AG08395 (cell line): ENCODE data around the gene OLFM1.

ENCODE experiments used
- DNase-seq: peaks from one replicate; pipeline ENCODE4 v3.0.0; 2012; ENCODE audit warnings: mixed read lengths, low spot score

OLFM1 gene

DNA sequence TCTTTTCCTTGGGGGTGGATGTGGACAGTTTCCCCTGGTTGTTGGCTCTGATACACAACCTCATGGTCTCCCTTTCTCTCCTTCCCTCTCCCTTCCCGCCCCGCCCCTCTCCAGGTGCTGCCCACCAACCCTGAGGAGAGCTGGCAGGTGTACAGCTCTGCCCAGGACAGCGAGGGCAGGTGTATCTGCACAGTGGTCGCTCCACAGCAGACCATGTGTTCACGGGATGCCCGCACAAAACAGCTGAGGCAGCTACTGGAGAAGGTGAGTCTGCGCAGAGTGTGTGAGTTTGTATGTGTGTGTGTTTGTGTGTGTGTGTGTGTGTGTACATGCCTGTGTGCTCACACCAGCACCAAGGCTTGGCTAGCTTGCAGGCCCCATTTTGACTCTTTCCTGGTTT, 2.6 kb downstream of the OLFM1 start:
- no peak for DNase-seq

DNA sequence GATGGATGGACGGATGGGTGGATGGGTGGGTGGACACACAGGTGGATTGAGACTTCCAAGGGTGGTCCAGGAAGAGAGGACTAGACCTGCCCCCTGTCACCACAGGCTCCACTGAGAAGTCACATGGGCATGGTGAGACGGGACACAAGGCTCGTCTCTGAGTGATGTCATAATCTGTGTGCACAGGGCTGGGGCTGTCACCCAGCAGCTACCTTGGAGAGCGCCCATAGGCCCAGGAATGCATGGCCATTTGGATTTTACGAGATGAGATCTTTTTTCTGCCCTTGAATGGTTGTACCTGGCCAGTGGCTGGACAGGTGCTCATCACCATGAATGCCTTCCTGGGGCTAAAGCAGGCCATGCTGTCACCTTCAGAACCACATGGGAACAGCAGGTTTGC, 3.1 kb downstream of the OLFM1 start:
- no peak for DNase-seq

DNA sequence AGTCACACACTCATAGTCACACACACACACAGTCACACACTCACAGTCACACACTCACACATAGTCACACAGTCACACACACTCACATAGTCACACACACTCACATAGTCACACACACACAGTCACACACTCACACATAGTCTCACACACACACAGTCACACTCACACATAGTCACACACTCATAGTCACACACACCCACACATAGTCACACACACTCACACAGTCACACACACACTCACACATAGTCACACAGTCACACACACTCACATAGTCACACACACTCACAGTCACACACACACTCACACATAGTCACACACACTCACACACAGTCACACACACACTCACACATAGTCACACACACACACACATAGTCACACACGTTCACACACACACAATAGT, 4.1 kb downstream of the OLFM1 start:
- no peak for DNase-seq

DNA sequence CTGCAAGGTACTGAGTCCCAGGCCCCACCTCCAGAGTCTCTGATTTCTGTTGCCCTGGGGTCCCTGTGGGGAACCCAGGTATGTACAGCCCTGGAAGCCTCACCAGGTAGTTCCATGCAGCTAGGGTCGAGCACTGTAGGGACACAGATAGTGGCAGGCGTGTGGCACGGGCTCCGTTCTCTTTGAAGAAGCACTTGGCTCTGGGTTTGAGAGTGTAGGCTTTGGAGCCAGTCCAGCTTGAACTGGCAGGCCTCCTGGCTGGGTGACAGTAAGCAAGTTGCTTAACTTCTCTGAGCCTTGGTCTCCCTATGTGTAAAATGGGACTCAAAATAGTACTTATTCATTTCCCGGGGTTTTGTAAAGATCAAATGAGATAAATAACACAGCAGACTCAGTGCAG, 5.6 kb downstream of the OLFM1 start:
- no peak for DNase-seq

DNA sequence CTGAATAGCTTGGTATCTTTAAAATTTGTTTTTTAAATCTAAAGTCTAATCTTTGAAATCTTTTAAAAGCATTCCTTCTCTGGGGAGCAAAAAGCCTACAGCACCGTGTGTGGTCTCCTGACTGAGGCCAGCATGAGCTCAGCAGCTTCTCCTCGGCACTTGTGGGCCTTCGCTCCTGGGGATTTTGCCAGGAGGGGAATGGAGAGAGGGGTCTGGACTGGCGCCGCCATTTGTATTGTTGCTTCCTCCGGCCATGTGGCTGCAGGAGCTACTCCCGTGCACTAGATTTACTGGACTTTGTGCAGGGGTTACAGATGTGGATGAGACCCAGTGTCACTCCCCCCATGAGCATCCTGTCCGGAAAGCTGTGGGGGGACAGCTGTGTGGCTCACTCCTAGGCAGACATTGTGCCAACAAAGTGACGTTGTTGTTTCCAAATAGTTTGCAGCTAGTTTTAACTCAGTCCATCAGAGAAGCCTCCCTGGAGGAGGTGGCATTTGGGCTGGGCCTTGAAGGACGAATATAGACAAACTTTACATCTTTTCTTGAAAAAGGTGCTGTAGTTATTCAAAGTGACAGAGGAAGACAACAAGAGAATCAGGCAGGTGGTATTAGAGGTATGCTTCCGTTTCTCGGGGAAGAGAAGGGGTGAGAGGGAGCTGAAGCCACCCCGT, 6.6 kb downstream of the OLFM1 start:
- DNase-seq = no peak

DNA sequence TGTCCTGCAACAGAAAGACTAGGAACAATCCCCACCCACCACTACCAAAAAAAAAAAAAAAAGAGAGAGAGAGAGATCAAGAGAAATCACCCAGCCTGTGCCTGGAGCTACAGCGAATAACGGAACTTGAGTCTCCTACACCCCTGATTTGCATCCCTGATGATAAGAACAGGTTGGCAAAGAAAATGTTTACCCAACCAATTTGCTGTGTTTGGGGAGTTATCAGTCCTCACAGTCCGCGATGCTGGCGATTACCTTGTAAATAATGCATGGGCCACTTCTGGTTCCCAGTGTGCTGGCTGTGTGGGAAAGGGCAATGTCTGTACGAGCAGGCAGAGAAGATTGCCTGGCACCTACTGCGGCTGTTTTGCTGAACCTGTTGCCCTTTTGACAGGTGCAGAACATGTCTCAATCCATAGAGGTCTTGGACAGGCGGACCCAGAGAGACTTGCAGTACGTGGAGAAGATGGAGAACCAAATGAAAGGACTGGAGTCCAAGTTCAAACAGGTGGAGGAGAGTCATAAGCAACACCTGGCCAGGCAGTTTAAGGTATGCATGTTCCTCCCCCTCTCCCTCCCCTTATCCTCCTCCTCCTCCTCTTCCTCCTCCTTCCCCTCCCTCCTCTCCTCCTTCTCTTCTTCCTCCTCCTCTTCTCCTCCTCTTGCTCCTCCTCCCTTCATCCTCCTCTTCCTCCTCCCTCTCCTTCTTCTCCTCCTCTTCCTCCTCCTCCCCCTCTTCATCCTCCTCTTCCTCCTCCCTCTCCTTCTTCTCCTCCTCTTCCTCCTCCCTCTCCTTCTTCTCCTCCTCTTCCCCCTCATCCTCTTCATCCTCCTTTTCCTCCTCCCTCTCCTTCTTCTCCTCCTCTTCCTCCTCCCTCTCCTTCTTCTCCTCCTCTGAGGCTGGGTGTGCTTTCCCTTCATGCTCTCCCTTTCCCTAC, 8.3 kb downstream of the OLFM1 start:
- DNase-seq = no peak

DNA sequence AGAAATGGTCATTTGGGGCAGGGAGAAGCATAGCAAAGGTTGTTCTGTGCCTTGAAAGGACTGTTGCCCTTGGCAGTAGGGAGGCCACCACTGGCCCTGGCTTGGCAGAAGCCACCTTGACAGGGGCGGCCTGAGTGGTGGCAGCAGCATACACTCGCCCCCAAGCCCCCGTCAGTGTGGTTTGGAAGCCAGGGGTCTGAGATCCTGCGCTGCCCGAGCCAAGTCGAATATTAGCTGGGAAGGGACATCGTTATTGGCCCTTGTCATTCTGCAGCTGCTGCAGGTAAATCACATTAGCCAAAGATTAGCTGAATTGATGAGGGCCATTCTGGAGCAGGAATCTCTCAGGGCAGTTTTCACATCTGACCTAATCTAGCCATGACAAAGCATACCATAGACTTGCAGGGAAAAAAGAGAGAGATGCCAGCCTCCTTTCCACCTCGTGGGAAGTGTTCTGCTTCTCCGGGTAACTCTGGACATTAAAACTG, 9.0 kb downstream of the OLFM1 start:
- DNase-seq = no peak

DNA sequence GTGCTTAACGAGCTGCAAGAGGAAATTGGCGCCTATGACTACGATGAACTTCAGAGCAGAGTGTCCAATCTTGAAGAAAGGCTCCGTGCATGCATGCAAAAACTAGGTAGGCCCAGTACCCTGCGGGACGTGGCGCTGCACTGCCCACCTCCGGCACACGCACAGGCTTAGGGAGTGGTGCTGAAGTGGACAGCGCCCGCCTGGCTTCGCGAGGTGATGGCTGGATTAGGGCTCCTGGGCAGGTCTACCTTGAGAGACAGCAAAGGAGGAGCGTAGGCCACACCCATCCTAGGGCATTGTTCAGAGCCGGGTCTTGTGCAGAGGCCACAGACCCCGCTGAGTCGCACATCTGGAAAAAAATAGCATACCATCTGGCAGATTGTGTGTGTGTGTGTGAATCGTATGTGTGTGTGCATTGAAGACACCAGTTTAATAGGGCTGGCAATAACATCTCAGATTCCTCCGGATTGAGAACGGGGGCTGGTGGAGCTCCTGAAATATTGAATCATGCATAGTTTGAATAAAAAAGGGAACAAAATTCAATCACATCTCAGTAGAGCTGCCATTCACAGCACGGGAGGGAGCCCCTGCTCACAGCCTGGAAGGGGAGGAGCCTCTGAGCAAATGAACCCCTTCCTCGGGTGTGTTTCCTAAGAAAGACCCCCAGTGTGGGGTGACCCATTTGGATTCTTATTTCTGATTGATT, 11.1 kb downstream of the OLFM1 start:
- DNase-seq = peak; percentile 18

DNA sequence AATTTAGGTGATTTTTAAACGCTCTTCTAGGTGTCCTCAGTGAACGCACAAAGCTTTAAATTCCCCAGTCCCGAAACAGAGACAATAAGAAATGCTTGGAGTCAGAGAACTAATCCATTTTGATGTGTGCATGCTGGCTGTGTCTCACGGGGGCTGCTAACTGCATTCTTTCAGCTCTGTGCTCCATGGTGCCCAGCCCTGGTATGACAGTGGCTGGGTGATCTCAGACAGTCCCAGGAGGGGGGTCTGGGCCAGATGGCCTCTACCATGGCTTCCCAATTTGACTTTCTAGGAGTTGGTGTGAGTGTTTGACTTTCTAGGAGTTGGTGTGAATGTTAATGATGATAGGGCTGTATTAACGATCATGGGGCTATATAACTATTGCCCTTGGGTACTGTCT, 12.1 kb downstream of the OLFM1 start:
- no peak for DNase-seq

DNA sequence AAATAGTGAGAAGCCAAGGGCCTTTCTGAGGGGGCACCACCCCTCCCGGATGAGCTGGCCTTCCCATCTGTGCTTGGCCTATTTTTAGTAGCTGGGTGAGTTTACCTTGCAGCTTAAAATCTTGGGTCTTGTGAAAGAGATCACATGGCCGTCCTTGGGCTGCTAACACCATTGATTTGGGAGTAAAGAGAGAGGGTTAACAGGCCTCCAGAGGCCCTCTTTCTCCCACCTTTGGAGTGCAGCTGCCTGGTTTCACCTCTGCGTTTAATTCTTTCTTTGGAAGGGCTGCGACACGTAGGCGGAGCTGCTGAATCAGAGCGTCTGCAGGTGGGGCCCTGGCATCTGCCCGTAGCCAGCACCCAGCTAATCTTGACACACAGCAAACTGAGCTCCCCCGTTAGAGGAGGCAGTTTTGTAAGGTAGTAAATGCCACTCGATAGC, 12.8 kb downstream of the OLFM1 start:
- DNase-seq = no peak

DNA sequence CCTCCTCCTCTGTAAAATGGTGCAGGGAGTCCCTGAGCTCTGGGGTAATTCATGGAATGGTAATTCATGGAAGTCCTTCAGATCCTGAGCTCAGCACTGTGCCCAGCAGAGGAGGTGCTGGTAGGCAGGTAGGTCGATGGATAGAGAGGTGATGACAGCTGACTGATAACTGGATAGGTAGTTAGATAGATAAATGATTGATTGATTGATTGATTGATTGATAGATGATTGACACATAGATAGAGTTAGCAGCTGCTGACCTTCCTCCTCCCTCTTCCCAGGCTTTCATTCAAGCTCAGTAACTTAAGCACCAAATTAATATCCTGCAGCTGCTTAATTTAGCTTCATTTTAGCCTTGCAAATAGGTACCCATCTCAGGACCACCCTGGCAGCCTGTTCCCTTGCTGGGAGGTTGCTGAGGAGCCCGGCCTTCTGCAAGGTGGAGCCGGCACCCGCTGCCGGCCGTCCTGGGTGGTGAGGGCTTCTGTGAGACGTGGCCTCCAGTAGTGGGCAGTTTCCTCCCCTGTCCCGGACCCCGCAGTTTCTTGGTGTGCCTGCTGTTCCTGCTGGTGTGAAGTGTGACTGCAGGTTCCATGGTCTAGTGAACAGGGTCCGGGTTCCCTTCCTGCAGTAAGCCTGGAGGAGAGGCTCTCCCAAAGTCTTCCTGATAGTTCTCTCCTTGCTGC, 13.4 kb downstream of the OLFM1 start:
- DNase-seq = no peak

DNA sequence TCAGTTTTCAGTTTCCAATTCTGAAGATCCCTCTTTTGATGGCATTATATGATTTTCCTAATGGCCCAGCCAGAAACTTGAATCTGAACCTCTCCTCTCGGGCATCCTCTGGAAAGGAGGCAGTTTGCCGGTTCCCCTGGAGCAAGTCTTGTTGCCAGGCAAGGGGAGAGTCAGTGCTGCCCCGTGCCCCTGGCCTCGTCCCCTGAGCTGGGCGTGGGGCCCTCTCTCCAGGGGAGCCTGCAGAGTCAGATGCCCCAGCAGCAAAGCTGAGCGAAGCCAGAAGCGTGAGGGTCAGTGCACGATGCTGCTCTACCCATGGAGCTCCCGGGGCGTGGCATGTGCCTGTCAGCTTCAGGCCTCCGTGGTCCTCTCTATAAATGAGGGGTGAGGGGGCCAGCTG, 14.0 kb downstream of the OLFM1 start:
- DNase-seq = no peak

DNA sequence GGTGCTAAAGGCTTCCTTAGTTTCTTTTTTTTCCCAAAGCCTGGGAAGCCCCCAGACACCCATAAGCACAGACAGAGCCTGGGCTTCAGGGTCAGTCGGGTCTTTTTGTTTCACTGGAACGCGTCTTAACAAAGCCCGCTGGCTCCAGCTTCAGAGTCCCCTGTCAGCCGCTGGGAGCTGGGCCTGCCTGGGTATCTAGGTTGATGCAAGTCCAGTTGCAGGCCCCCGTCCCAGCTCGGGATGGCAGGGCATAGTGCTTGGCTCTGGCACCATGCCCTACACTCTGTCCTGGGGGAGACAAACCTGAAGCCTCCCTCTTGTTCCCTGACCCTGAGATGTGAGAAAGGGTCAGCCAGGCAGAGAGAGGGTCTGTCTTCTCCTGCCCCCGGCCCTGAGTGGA, 14.5 kb downstream of the OLFM1 start:
- DNase-seq = no peak

DNA sequence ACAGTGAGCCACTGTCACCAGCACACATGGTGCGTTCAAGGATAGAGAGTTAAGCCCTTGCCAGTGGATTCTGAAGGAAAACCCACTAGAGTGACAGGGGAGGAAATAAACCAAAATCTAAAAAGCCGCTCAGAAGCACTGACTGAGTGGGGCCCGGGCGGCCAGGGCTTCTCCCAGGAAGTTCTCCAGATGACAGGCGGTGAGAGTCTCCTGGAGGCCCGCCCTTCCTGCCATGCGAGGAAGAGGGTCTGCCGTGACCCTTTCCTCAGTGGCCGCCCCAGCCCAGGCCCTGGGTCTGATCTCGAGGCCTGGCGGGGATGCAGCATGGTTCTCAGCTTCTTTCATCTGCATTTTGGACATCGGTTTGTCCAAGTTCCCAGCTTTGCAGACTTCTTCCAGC, 14.9 kb downstream of the OLFM1 start:
- DNase-seq = no peak

DNA sequence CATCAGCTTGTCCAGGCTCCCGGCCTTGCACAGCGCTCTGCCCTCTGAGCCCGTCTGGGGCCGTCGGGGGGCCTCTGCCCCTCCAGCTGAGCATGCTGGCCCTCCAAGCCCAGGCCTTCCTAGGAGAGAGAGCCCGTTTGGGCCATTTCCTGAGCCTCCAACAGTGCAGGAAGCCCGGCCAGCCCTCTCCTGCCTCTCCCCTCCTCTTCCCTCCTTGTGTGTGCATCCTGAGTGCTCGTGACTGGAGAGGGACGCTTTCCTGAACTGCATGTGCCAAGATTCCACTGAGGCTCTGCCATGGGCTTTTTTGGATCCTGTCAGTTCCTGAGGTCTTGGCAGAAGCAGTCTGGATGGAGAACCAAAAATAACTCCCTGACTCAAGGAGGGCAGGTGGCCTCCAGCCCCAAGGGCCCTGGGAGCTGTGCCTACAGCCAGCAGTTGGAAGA, 15.6 kb downstream of the OLFM1 start:
- no peak for DNase-seq

DNA sequence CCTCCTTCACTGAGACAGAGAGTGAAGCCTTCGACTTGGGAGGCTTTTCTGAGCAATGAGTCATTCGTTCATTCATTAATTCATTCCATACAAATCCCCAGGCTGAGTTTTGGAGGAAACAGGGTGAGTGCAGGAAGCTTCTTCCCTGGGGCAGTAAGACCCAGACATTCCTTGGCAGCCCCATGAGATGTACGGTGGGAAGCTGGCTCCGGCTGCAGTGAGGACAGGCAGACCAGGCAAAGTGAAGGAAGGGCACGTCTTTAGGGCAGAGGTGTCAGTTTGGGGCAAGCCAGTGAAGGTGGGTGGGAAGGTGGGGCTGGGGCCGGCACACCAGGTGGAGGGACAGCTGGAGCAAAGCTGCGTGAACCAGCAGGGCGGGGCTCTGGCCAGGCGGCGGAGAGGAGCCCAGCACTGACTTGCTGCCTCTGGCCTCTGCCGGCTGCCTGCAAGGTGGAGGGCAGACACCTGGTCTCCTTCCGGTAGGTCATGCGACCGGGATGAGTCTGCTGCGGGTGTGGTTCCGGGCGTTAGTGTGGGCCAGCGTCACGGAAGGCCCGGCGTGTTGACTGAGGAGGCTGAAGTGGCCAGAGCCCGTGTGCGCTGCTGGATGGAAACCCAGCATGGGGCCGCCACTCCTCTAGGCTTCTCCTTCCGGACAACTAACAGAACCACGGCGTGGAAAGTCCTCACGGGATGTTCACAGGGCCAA, 16.6 kb downstream of the OLFM1 start:
- DNase-seq = no peak

DNA sequence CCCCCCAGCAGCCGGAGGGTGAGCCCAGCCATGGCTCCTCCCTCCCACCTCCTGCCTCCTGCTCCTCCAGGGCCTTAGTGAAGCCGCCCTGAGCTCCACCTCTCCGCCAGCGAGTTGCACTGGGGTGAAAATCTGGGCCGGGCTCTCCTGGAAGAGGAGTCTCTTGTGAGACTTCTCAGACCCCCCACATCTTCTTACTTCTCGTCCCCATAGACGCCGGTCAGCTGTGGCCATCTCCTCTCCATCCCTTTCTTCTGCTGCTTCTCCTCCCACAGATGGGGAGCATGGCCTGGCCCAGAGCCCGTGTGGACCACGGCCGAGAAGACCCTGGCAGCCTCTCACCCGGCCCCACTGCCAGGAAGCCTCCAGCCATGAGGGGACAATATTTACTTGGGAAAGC, 17.3 kb downstream of the OLFM1 start:
- DNase-seq = no peak

DNA sequence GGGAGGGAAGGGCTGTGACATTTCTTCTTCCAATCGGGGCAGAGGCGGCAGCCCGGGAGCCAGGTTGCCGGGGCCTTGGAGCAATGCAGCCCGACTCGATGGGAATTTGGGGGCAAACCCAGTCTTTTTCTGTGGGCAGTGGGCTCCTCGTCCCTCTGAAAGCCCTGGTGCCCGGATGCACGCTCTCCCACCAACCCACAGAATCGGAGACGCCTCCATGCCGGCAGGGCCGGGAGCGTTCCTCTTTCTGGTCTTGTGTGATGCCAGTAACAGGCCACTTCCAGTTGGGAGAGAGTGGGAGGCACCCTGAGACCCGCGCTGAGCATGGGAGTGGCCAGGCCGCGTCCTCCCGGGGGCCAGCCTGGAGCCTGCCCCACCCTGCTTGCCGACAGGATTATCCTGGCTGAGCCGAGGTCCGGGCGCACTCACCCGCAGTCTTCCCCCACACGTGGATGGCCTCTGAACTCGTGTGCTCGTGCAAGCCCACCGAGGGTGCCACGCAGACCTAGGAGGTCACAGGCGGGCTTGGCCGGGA, 17.8 kb downstream of the OLFM1 start:
- no peak for DNase-seq

DNA sequence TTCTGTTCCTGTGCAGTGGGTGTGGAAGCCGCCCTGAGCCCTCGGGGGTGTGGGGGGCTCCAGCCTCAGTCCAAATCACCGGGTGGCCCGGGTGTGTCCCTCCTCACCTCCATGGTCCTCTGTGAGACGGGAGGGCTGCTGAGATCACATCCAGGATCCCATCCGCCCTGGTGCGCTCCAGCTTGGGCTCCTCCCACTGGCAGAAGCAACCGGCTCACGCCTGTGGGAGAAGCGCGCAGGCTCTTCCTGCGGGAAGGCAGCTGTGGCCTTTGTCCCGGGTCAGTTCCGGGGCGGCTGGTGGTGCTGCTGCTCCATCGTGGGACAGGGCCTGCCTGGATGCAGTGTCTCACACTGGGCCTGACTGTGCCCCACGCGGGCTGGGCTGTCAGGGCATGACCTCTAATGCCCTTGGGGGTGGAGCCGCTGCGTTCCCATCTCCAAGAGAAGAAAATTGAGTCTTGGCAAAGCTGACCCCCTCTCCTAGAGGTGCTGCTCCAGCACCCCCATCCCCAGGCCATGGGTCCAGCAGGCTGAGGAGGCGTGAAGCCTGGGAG, 18.5 kb downstream of the OLFM1 start:
- DNase-seq = no peak

DNA sequence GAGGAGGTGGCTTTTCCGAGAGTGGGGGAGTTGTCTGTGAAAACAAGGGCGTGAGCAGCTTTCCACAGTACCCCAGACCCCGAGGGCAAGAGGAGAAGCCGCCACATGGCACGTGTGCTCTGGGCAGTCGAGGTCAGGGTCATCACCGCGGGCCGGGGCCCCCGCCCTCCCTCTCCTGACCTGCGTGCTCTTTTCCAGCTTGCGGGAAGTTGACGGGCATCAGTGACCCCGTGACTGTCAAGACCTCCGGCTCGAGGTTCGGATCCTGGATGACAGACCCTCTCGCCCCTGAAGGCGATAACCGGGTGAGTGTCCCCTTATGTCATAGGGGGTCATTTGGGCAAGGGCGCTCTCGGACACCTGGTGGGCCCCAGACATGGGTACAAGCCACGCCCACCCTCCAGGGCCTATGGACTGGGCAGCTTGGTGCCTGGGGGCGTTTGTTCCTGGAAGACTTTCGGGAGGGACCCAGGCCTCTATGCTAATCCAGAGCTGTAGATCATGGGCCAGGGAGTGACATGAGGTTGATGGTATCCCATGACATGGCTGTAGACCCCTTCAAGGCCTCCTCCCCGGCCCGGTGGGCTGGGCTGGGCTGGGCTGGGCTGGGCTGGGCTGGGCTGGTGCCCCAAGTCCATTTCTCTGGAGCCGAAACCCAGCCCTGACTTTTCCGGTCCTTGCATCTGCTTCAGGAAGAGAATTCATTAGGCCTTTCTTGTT, 19.2 kb downstream of the OLFM1 start:
- DNase-seq = no peak
